Chondrocyte (in vitro differentiated cells): ENCODE data around the gene CLCN2. TPM values are rescaled to one million over a fixed set of nuclear protein-coding genes. Genes with fewer than 3 reads are reported as not detected.

Experiments
- DNase-seq: peaks from one replicate; pipeline ENCODE4 v3.0.0; 2021; ENCODE audit warnings: mixed read lengths, low spot score
- H3K27ac Mint-ChIP-seq: one replicate; pipeline ENCODE4 v1.8.0; 2021; ENCODE audit warnings: mild to moderate bottlenecking, moderate library complexity, mixed read lengths; ENCODE audit not compliant: unreplicated experiment
- H3K27me3 Mint-ChIP-seq: 2 replicates; pipeline ENCODE4 v1.8.0; 2021; ENCODE audit warnings: low read depth, mixed read lengths
- H3K36me3 Mint-ChIP-seq: 2 replicates; pipeline ENCODE4 v1.8.0; 2021; ENCODE audit warnings: low read depth, mixed read lengths
- H3K4me1 Mint-ChIP-seq: 2 replicates; pipeline ENCODE4 v1.8.0; 2021; ENCODE audit warnings: low read depth, mild to moderate bottlenecking, mixed read lengths
- H3K4me3 Mint-ChIP-seq: one replicate; pipeline ENCODE4 v1.8.0; 2021; ENCODE audit warnings: mild to moderate bottlenecking, moderate library complexity, mixed read lengths; ENCODE audit not compliant: unreplicated experiment
- H3K9me3 Mint-ChIP-seq: 2 replicates; pipeline ENCODE4 v1.8.0; 2021; ENCODE audit warnings: low read depth, mixed read lengths
- CTCF ChIP-seq: fragments of 200-600 bp; sonication (generic); IDR thresholded peaks from 2 replicates; pipeline ENCODE4 v1.5.0; 2021; ENCODE audit warnings: antibody characterized with exemption, mild to moderate bottlenecking, moderate library complexity
- total RNA-seq: library from RNA; stranded (reverse); gene quantifications from 3 replicates; pipeline ENCODE4 v1.2.1, GENCODE V29; 2021

Gene CLCN2
- total RNA-seq, 1 donor from 2014 or later: 3.1 TPM

DNA sequence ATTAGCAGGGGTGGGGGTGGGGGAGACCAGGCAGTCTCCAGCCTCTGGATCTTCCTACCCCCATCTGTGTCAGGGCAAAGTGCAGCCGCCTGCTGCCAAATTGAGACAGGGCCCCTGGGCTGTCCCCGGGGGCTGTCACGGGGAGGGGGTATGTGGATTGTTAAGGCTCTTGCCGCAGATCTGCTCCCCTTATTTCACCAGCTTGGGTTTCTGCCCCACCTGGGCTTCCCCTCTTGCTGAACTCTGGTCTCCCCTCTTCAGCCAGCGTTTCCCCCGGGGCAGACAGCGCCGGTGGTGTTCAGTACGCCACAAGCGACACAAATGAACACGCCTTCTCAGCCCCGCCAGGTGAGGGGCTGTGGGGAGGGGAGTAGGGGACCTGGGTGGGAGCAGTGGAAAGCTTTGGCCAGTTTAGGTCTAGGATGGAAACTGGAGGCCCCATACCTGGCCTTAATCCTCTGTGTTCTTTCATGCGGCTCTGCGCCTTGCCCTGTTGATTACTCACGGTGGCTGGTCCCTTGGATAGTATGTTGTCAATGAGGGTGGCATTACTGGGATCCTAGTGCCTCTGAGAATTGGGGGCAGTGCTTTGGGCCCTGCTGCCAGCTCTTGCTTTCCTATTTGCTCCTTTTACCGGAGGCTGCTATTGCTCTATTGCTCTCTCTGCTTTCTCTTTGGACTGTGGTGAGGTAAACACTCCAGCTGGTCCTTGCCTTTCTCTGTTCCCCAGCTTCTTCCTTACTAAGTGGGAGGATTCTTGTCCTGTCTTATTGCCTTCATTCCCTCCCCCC is 45.3 kb downstream of the CLCN2 start:
- H3K36me3 Mint-ChIP-seq: peaks cover 16% of the 10 kb centered on the region
- H3K27ac Mint-ChIP-seq: peak overlapping the region; percentile 74
- H3K9me3 Mint-ChIP-seq: no peaks in the 10 kb centered on the region
- no peaks in the 10 kb centered on the region for H3K27me3 Mint-ChIP-seq
- peaks cover 48% of the 10 kb centered on the region for H3K4me1 Mint-ChIP-seq
- peak overlapping the region; percentile 84 for H3K4me3 Mint-ChIP-seq
- DNase-seq: no peak
- TF ChIP-seq CTCF: no peak

DNA sequence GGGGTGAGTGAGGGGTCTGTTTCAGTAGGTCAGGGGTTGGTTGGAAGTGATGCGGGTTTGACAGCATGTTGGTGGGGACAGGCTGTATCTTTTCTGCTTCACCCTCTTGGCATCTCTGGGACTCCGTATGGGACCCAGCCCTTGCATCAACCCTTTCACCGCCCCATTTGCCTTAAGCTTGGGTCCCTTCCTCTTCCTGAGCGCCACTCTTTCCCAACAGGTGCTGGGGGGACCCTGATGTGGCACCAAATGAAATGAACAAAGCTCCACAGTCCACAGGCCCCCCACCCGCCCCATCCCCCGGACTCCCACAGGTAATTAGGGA is 45.9 kb downstream of the CLCN2 start:
- peak overlapping the region; percentile 74 for H3K27ac Mint-ChIP-seq
- H3K4me1 Mint-ChIP-seq: peaks cover 42% of the 10 kb centered on the region
- H3K27me3 Mint-ChIP-seq: no peaks in the 10 kb centered on the region
- H3K36me3 Mint-ChIP-seq: peaks cover 12% of the 10 kb centered on the region
- no peak for TF ChIP-seq CTCF
- H3K4me3 Mint-ChIP-seq: peak overlapping the region; percentile 84
- no peaks in the 10 kb centered on the region for H3K9me3 Mint-ChIP-seq
- no peak for DNase-seq

- H3K27ac Mint-ChIP-seq: peak overlapping the region; percentile 74
- H3K9me3 Mint-ChIP-seq: no peaks in the 10 kb centered on the region
- no peak for DNase-seq
- peaks cover 37% of the 10 kb centered on the region for H3K4me1 Mint-ChIP-seq
- H3K36me3 Mint-ChIP-seq: peaks cover 12% of the 10 kb centered on the region
- no peaks in the 10 kb centered on the region for H3K27me3 Mint-ChIP-seq
- H3K4me3 Mint-ChIP-seq: peak overlapping the region; percentile 84
- no peak for TF ChIP-seq CTCF
Measured at GRCh38 chr3:184314700-184315542, 46.5 kb downstream of the CLCN2 start.

- Mint-ChIP-seq H3K4me1 (peaks cover 31% of the 10 kb centered on the region), H3K27me3 (no peaks in the 10 kb centered on the region)
Measured at GRCh38 chr3:184314363-184314699, 47.1 kb downstream of the CLCN2 start, which contains the start of gene EIF4G1. Gene EIF4G1 (plus strand): TSS chr3:184314606. CDS start chr3:184315797, 1,191 bp downstream.

More at GRCh38 chr3:184314363-184314699, 47.1 kb downstream of the CLCN2 start, which contains the start of gene EIF4G1:
- peak; percentile 98 for DNase-seq
- peaks cover 14% of the 10 kb centered on the region for H3K36me3 Mint-ChIP-seq
- no peaks in the 10 kb centered on the region for H3K9me3 Mint-ChIP-seq
- peak within 1 kb of the TSS; percentile 84 for H3K4me3 Mint-ChIP-seq
- no peak for TF ChIP-seq CTCF
- H3K27ac Mint-ChIP-seq: peak within 1 kb of the TSS; percentile 84
